Measurements from ENCODE around the gene SSBP4. TPM values are rescaled to one million over a fixed set of nuclear protein-coding genes. Genes with fewer than 3 reads are reported as not detected.

The SSBP4 gene
- polyA plus RNA-seq, 1 of the 3 experiments (the other 2 are of a cell fraction) = 24.9 TPM

- Histone ChIP-seq H3K9me3 (no peaks in the 10 kb centered on the region), H3K27ac (ENCODE audit: low read depth in 2 of 2, low read length in 1 of 2) (no peak overlapping the region), H3F3A (replicated peaks; ENCODE audit: insufficient read depth) (peaks cover 5% of the 10 kb centered on the region), H3K4me3 (ENCODE audit: low read depth in 2 of 2, low read length in 1 of 2) (no peak overlapping the region), H3K4me1 (ENCODE audit: control insufficient read depth in 1 of 2, insufficient read depth in 2 of 2, low read depth in 1 of 2, low read length in 1 of 2) (peaks cover 0 to 2% of the 10 kb centered on the region in 2 experiments; a peak in 1 of 4 replicates), H3K4me2 (no peak overlapping the region), H2AFZ (ENCODE audit: low read depth) (no peak overlapping the region), H3K9me2 (no peaks in the 10 kb centered on the region), H3K9ac (no peak overlapping the region), H3K27me3 (ENCODE audit: insufficient read depth) (no peaks in the 10 kb centered on the region), H3K79me2 (ENCODE audit: insufficient read depth) (0 out of 2 replicates have a peak, but pooled peaks cover 3% of the 10 kb centered on the region), H3K36me3 (replicated peaks in 1 of 2; ENCODE audit: control insufficient read depth in 1 of 2, insufficient read depth in 2 of 2, low read length in 1 of 2) (peaks cover 7 to 42% of the 10 kb centered on the region in 2 experiments), H4K20me1 (ENCODE audit: insufficient read depth) (no peaks in the 10 kb centered on the region)
- WGBS (ENCODE audit: low lambda C conversion rate) = 100% methylated on average over 3 of the region's 34 CpGs
- TF ChIP-seq CHD2 (IDR thresholded peaks at IDR 0.05; ENCODE audit: low read length, partially characterized antibody) (no peak), TEAD4 (IDR thresholded peaks at IDR 0.05; ENCODE audit: borderline replicate concordance, insufficient read depth) (no peak), ZBTB33 (IDR thresholded peaks at IDR 0.05; ENCODE audit: borderline replicate concordance, low read depth) (no peak), EZH2phosphoT487 (IDR thresholded peaks at IDR 0.05; ENCODE audit: borderline replicate concordance, low read depth) (no peak), TCF12 (IDR thresholded peaks at IDR 0.05) (no peak), USF2 (IDR thresholded peaks at IDR 0.05; ENCODE audit: borderline replicate concordance, low read depth, low read length) (no peak), PBX3 (IDR thresholded peaks at IDR 0.05) (no peak), MEF2A (IDR thresholded peaks at IDR 0.05; ENCODE audit: borderline replicate concordance, low read depth) (no peak), CTCF (IDR thresholded peaks at IDR 0.05) (no peak), REST (IDR thresholded peaks at IDR 0.05; ENCODE audit: low read depth, low read length) (no peak), GABPA (IDR thresholded peaks at IDR 0.05; ENCODE audit: low read depth) (no peak), FOSL2 (IDR thresholded peaks at IDR 0.05; ENCODE audit: borderline replicate concordance, low read depth) (no peak), RXRA (IDR thresholded peaks at IDR 0.05; ENCODE audit: borderline replicate concordance, low read depth) (no peak), SMC3 (IDR thresholded peaks at IDR 0.05; ENCODE audit: low read depth, low read length) (no peak), NFIC (IDR thresholded peaks at IDR 0.05; ENCODE audit: borderline replicate concordance) (no peak), GATA2 (CRISPR knock-in tag; IDR thresholded peaks at IDR 0.05) (no peak), IRF3 (IDR thresholded peaks at IDR 0.05; ENCODE audit: low read depth, low read length) (no peak), RAD21 (IDR thresholded peaks at IDR 0.05; ENCODE audit: low read length) (no peak)
- ChIA-PET POLR2A (no interaction called here), CTCF (interaction anchor here (0.9 to 13.5 kb wide), 3 partner anchors 11 to 401 kb away, joined by 3 to 215 read pairs (median 4); no protein-coding TSS in a partner anchor)
- no peak for DNase-seq
Measured at GRCh38 chr19:18446145-18446810, 27.1 kb downstream of the SSBP4 start.
